ENCODE data around the gene FNIP2. TPM values are rescaled to one million over a fixed set of nuclear protein-coding genes. Genes with fewer than 3 reads are reported as not detected.
A peak's percentile ranks its signal among the peaks of the same experiment; 100 is the strongest.

FNIP2 gene
- total and polyA plus RNA-seq, 9 of the 15 experiments (the other 6 are each of a cell fraction or from before 2014, with no cell fraction given): 1.7 to 15.5 (median 8.3) TPM

DNA sequence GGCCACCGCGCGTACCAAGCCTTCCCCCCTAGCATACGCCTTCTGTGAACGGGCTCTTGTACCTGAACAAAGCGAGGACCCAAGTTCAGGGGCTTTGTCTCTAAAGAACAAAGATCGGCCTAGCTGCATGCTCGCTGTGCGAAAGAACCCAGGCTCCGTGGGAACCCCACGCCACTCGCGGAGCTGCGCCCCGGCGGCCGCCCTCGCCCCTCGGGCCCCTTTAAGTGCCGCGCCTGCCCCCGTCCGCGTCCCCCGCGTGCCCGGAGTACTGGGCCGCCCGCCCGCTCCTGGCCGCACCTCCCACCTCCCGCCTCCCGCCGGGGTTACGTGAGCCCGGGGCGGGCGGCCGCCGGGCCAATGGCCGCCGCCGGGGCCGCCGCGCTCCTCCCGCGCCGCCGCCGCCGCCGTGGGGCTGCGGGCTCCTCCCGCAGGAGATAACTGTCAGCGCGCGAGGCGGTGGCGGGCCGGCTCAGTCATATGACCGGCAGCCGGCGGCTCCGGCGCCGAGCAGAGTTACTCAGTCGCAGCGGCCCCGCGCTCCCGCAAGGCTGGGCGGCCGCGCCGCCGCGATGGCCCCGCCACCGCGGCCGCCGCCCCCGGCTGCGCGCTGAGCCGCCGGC lies at the start of gene FNIP2 (continued):
- 0 out of 4 replicates have a peak, but pooled peaks of 1 of the 2 experiments have one; percentile 28 for TF ChIP-seq RCOR1 (IDR thresholded peaks at IDR 0.05; ENCODE audit: borderline replicate concordance in 1 of 2, low read depth in 2 of 2, low read length in 2 of 2)
- peak; percentile 64 for TF ChIP-seq HNRNPLL (IDR thresholded peaks at IDR 0.05; ENCODE audit: low read depth, low read length, poor library complexity, severe bottlenecking)
- TF ChIP-seq TCF7L2 (IDR thresholded peaks at IDR 0.05; ENCODE audit: low read depth, low read length): no peak
- TF ChIP-seq, protein P1, sequence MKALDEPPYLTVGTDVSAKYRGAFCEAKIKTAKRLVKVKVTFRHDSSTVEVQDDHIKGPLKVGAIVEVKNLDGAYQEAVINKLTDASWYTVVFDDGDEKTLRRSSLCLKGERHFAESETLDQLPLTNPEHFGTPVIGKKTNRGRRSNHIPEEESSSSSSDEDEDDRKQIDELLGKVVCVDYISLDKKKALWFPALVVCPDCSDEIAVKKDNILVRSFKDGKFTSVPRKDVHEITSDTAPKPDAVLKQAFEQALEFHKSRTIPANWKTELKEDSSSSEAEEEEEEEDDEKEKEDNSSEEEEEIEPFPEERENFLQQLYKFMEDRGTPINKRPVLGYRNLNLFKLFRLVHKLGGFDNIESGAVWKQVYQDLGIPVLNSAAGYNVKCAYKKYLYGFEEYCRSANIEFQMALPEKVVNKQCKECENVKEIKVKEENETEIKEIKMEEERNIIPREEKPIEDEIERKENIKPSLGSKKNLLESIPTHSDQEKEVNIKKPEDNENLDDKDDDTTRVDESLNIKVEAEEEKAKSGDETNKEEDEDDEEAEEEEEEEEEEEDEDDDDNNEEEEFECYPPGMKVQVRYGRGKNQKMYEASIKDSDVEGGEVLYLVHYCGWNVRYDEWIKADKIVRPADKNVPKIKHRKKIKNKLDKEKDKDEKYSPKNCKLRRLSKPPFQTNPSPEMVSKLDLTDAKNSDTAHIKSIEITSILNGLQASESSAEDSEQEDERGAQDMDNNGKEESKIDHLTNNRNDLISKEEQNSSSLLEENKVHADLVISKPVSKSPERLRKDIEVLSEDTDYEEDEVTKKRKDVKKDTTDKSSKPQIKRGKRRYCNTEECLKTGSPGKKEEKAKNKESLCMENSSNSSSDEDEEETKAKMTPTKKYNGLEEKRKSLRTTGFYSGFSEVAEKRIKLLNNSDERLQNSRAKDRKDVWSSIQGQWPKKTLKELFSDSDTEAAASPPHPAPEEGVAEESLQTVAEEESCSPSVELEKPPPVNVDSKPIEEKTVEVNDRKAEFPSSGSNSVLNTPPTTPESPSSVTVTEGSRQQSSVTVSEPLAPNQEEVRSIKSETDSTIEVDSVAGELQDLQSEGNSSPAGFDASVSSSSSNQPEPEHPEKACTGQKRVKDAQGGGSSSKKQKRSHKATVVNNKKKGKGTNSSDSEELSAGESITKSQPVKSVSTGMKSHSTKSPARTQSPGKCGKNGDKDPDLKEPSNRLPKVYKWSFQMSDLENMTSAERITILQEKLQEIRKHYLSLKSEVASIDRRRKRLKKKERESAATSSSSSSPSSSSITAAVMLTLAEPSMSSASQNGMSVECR (CRISPR knock-in tag; IDR thresholded peaks at IDR 0.05): no peak; the same call in 1 of the 2 replicates
- no peak for TF ChIP-seq ZBTB17 (CRISPR knock-in tag; IDR thresholded peaks at IDR 0.05)
- 0 out of 2 replicates have a peak, but pooled peaks have one; percentile 43 for TF ChIP-seq RHOXF2B (CRISPR knock-in tag; conservative IDR thresholded peaks at IDR 0.05)
- TF ChIP-seq, protein P2, sequence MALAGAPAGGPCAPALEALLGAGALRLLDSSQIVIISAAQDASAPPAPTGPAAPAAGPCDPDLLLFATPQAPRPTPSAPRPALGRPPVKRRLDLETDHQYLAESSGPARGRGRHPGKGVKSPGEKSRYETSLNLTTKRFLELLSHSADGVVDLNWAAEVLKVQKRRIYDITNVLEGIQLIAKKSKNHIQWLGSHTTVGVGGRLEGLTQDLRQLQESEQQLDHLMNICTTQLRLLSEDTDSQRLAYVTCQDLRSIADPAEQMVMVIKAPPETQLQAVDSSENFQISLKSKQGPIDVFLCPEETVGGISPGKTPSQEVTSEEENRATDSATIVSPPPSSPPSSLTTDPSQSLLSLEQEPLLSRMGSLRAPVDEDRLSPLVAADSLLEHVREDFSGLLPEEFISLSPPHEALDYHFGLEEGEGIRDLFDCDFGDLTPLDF (CRISPR knock-in tag; IDR thresholded peaks at IDR 0.05): peak; percentile 21; the same call in 1 of the 2 replicates
- TF ChIP-seq, protein P3, sequence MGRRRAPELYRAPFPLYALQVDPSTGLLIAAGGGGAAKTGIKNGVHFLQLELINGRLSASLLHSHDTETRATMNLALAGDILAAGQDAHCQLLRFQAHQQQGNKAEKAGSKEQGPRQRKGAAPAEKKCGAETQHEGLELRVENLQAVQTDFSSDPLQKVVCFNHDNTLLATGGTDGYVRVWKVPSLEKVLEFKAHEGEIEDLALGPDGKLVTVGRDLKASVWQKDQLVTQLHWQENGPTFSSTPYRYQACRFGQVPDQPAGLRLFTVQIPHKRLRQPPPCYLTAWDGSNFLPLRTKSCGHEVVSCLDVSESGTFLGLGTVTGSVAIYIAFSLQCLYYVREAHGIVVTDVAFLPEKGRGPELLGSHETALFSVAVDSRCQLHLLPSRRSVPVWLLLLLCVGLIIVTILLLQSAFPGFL (CRISPR knock-in tag; IDR thresholded peaks at IDR 0.05): no peak
- no peak for TF ChIP-seq ZSCAN32 (CRISPR knock-in tag; IDR thresholded peaks at IDR 0.05)
- TF ChIP-seq ZNF121 (CRISPR knock-in tag; conservative IDR thresholded peaks at IDR 0.05): no peak
- no peak for TF ChIP-seq ZNF583 (CRISPR knock-in tag; IDR thresholded peaks at IDR 0.05)
- TF ChIP-seq ASH1L (IDR thresholded peaks at IDR 0.05; ENCODE audit: borderline replicate concordance, low read depth, partially characterized antibody): no peak
- no peak for TF ChIP-seq CHD1 (IDR thresholded peaks at IDR 0.05; ENCODE audit: low read length)
- TF ChIP-seq CHCHD3 (CRISPR knock-in tag; IDR thresholded peaks at IDR 0.05): 0 out of 2 replicates have a peak, but pooled peaks have one; percentile 13
- TF ChIP-seq, protein P4, sequence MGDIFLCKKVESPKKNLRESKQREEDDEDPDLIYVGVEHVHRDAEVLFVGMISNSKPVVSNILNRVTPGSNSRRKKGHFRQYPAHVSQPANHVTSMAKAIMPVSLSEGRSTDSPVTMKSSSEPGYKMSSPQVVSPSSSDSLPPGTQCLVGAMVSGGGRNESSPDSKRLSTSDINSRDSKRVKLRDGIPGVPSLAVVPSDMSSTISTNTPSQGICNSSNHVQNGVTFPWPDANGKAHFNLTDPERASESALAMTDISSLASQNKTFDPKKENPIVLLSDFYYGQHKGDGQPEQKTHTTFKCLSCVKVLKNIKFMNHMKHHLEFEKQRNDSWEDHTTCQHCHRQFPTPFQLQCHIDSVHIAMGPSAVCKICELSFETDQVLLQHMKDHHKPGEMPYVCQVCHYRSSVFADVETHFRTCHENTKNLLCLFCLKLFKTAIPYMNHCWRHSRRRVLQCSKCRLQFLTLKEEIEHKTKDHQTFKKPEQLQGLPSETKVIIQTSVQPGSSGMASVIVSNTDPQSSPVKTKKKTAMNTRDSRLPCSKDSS (IDR thresholded peaks at IDR 0.05; ENCODE audit: low read depth, partially characterized antibody): no peak
- TF ChIP-seq ETV1 (tag; conservative IDR thresholded peaks at IDR 0.05; ENCODE audit: low read depth): no peak
- no peak for TF ChIP-seq RBM34 (IDR thresholded peaks at IDR 0.05; ENCODE audit: borderline replicate concordance, insufficient read depth, low read length)
- peak; percentile 82 for TF ChIP-seq RBFOX2 (IDR thresholded peaks at IDR 0.05; ENCODE audit: low read depth, low read length)
- TF ChIP-seq MYC (IDR thresholded peaks at IDR 0.05; ENCODE audit: low read depth, low read length): peak; percentile 54; the same call in 1 of the 2 replicates
- no peak for TF ChIP-seq MYC (CRISPR knock-in tag; IDR thresholded peaks at IDR 0.05; ENCODE audit: borderline replicate concordance, low read depth)

Data from K562 (cell line).